ENCODE results near the gene TRIM71.
"Not testable (repeated sequence)": the region's sequence is repeated elsewhere in the genome, so short reads cannot be mapped to it uniquely, and the experiment has no call there.

Gene TRIM71

DNA sequence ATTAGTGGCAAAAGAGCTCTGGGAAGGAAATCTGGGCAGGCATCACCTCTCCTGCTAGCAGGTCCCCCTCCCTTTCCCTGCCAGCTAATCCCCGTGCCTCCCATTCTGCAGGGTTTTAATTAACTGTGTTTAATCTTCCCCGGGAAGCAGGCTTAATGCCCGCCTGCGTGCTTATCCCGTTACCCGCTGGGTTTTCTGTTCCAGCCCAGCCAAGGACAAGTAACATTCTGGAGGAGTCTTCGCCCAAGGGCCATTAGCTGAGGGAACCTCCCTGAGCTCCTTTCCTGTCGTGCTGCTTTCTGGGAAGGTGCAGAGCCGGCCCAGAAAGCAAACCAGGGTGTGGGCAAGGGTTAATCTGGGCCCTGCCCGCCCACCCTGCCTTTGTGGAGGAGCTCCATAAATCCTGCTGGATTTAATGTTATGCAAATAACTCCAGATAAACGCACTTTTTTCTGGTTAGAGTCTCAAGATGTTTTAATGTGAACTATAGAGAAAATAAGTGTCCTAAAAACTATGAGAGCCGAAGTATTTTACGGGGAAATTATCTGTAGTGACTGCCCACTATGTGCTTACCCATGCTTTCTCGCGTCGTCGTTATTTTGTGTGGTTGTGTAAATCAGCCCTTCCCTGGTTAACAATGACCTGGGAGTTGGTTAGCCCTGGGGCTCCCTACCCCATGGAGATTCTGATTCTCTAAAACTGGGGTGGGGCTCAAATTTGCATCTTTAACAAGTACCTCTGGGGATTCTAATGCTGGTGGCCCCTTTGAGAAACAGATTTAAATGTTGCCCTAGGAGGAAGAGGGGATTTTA lies 25.9 kb downstream of the TRIM71 start:
- Histone ChIP-seq H3K9ac (ENCODE audit: low read length) (no peak overlapping the region), H3K27ac (ENCODE audit: low read length, poor library complexity, severe bottlenecking) (no peak overlapping the region), H3K4me1 (ENCODE audit: control insufficient read depth, insufficient read depth, low read depth, low read length) (peaks cover 3% of the 10 kb centered on the region), H3K4me2 (ENCODE audit: low read length, poor library complexity, severe bottlenecking) (no peak overlapping the region), H2BK120ac (ENCODE audit: low read depth, low read length) (no peak overlapping the region), H4K8ac (ENCODE audit: low read length) (no peak overlapping the region), H2BK12ac (ENCODE audit: low read length in 2 of 2) (no peak overlapping the region), H3K18ac (ENCODE audit: low read depth in 1 of 2, low read length in 2 of 2) (no peak overlapping the region), H3K9me3 (ENCODE audit: control insufficient read depth, low read length) (no peaks in the 10 kb centered on the region), H2AFZ (ENCODE audit: low read depth, low read length) (no peak overlapping the region), H3K23ac (ENCODE audit: low read length in 2 of 2) (no peak overlapping the region), H3K4me3 (ENCODE audit: insufficient read depth in 1 of 2, low read depth in 1 of 2, low read length in 2 of 2) (no peak overlapping the region), H2BK5ac (ENCODE audit: low read depth, low read length, poor library complexity, severe bottlenecking) (no peak overlapping the region), H4K91ac (ENCODE audit: low read length) (no peak overlapping the region), H2BK15ac (ENCODE audit: low read depth, poor library complexity, severe bottlenecking) (no peak overlapping the region), H3K27me3 (ENCODE audit: control insufficient read depth in 1 of 2, insufficient read depth in 1 of 2, low read length in 2 of 2) (peaks cover 12 to 19% of the 10 kb centered on the region in 2 experiments), H3K36me3 (ENCODE audit: control insufficient read depth in 1 of 2, insufficient read depth in 2 of 2, low read depth in 1 of 2, low read length in 2 of 2) (no peaks in the 10 kb centered on the region), H3K14ac (ENCODE audit: low read length in 2 of 2) (no peak overlapping the region), H2AK5ac (ENCODE audit: low read length, severe bottlenecking) (no peak overlapping the region), H3K79me1 (replicated peaks; ENCODE audit: low read length, poor library complexity, severe bottlenecking) (no peaks in the 10 kb centered on the region), H3K4ac (ENCODE audit: low read depth in 1 of 2, low read length in 2 of 2) (no peak overlapping the region)
- no peak for DNase-seq
- WGBS: 42% methylated on average over 17 of the region's 17 CpGs

DNA sequence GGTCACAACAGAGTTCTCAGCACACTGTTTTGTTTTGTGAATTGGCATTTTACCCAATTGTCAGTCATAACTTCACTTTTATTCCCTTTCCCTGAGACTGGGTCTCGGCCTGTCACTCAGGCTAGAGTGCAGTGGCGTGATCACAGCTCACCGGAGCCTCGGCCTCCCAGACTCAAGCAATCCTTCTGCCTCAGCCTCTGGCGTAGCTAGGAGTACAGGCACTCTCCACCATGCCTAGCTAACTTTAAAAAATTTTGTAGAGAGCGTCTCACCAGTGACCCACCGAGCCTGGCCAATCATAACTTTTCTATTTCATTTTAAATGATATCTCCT lies 26.5 kb downstream of the TRIM71 start:
- Histone ChIP-seq H3K4me3 (ENCODE audit: insufficient read depth in 1 of 2, low read depth in 1 of 2, low read length in 2 of 2) (no peak overlapping the region), H3K9ac (ENCODE audit: low read length) (no peak overlapping the region), H3K9me3 (ENCODE audit: control insufficient read depth, low read length) (no peaks in the 10 kb centered on the region), H4K8ac (ENCODE audit: low read length) (no peak overlapping the region), H3K4ac (ENCODE audit: low read depth in 1 of 2, low read length in 2 of 2) (no peak overlapping the region), H2AFZ (ENCODE audit: low read depth, low read length) (no peak overlapping the region), H2BK15ac (ENCODE audit: low read depth, poor library complexity, severe bottlenecking) (no peak overlapping the region), H2BK5ac (ENCODE audit: low read depth, low read length, poor library complexity, severe bottlenecking) (no peak overlapping the region), H4K91ac (ENCODE audit: low read length) (no peak overlapping the region), H3K36me3 (ENCODE audit: control insufficient read depth in 1 of 2, insufficient read depth in 2 of 2, low read depth in 1 of 2, low read length in 2 of 2) (no peaks in the 10 kb centered on the region), H2BK12ac (ENCODE audit: low read length in 2 of 2) (no peak overlapping the region), H3K4me1 (ENCODE audit: control insufficient read depth, insufficient read depth, low read depth, low read length) (peaks cover 3% of the 10 kb centered on the region), H3K18ac (ENCODE audit: low read depth in 1 of 2, low read length in 2 of 2) (no peak overlapping the region), H3K79me1 (replicated peaks; ENCODE audit: low read length, poor library complexity, severe bottlenecking) (no peaks in the 10 kb centered on the region), H3K27ac (ENCODE audit: low read length, poor library complexity, severe bottlenecking) (no peak overlapping the region), H3K14ac (ENCODE audit: low read length in 2 of 2) (no peak overlapping the region), H2AK5ac (ENCODE audit: low read length, severe bottlenecking) (no peak overlapping the region), H3K27me3 (ENCODE audit: control insufficient read depth in 1 of 2, insufficient read depth in 1 of 2, low read length in 2 of 2) (peaks cover 9 to 13% of the 10 kb centered on the region in 2 experiments), H3K23ac (ENCODE audit: low read length in 2 of 2) (no peak overlapping the region), H3K4me2 (ENCODE audit: low read length, poor library complexity, severe bottlenecking) (no peak overlapping the region), H2BK120ac (ENCODE audit: low read depth, low read length) (no peak overlapping the region)
- WGBS: 84% methylated on average over 5 of the region's 7 CpGs
- no peak for DNase-seq

DNA sequence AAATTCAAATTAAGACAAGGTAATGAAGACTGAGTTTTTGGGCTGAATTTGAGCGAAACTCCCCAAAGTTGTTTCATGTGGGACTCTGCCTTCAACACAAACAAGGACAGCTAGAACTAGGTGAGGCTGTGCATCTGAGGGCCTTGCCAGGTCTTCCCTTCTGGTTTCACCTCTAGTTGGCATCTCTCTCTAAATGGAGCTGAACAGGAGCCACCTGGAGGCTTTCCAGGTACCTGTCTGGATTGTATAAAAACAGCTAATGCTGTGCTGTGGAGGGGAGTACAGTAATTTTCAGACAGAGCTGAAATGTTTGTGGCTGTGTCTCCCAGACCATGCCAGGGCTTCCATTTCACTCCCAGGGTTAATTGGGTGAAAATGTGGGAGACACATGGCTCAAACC lies 27.1 kb downstream of the TRIM71 start:
- no peaks in the 10 kb centered on the region for H3K9me3 ChIP-seq (ENCODE audit: control insufficient read depth, low read length)
- H4K91ac ChIP-seq (ENCODE audit: low read length): no peak overlapping the region
- H2BK15ac ChIP-seq (ENCODE audit: low read depth, poor library complexity, severe bottlenecking): no peak overlapping the region
- H3K36me3 ChIP-seq (ENCODE audit: control insufficient read depth in 1 of 2, insufficient read depth in 2 of 2, low read depth in 1 of 2, low read length in 2 of 2): no peaks in the 10 kb centered on the region
- no peak overlapping the region for H4K8ac ChIP-seq (ENCODE audit: low read length)
- WGBS: 100% methylated on average over 1 of the region's 1 CpG
- H3K79me1 ChIP-seq (replicated peaks; ENCODE audit: low read length, poor library complexity, severe bottlenecking): no peaks in the 10 kb centered on the region
- no peak overlapping the region for H3K18ac ChIP-seq (ENCODE audit: low read depth in 1 of 2, low read length in 2 of 2)
- H3K9ac ChIP-seq (ENCODE audit: low read length): no peak overlapping the region
- no peak for DNase-seq
- H3K4me1 ChIP-seq (ENCODE audit: control insufficient read depth, insufficient read depth, low read depth, low read length): peaks cover 3% of the 10 kb centered on the region
- H2BK5ac ChIP-seq (ENCODE audit: low read depth, low read length, poor library complexity, severe bottlenecking): no peak overlapping the region
- no peak overlapping the region for H3K23ac ChIP-seq (ENCODE audit: low read length in 2 of 2)
- H3K4me3 ChIP-seq (ENCODE audit: insufficient read depth in 1 of 2, low read depth in 1 of 2, low read length in 2 of 2): no peak overlapping the region
- H3K27me3 ChIP-seq (ENCODE audit: control insufficient read depth in 1 of 2, insufficient read depth in 1 of 2, low read length in 2 of 2): peaks cover 7 to 8% of the 10 kb centered on the region in 2 experiments
- H3K14ac ChIP-seq (ENCODE audit: low read length in 2 of 2): no peak overlapping the region
- H2AFZ ChIP-seq (ENCODE audit: low read depth, low read length): no peak overlapping the region
- no peak overlapping the region for H3K4ac ChIP-seq (ENCODE audit: low read depth in 1 of 2, low read length in 2 of 2)
- no peak overlapping the region for H2AK5ac ChIP-seq (ENCODE audit: low read length, severe bottlenecking)
- H3K27ac ChIP-seq (ENCODE audit: low read length, poor library complexity, severe bottlenecking): no peak overlapping the region
- H3K4me2 ChIP-seq (ENCODE audit: low read length, poor library complexity, severe bottlenecking): no peak overlapping the region
- no peak overlapping the region for H2BK12ac ChIP-seq (ENCODE audit: low read length in 2 of 2)
- H2BK120ac ChIP-seq (ENCODE audit: low read depth, low read length): no peak overlapping the region

DNA sequence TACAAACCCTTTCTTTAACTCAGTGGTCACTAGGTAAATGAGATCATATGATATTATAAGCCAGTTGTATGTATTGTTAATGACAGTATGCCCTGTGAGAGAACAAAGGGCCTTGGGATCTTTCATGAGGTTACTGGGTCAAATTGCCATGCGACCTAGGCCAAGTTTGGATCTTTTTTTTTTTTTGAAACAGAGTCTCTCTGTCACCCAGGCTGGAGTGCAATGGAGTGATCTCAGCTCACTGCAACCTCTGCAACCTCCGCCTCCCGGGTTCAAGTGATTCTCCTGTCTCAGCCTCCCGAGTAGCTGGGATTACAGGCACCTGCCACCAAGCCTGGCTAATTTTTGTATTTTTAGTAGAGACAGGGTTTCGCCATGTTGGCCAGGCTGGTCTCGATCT lies 27.7 kb downstream of the TRIM71 start:
- H3K36me3 ChIP-seq (ENCODE audit: control insufficient read depth in 1 of 2, insufficient read depth in 2 of 2, low read depth in 1 of 2, low read length in 2 of 2); H3K23ac ChIP-seq (ENCODE audit: low read length in 2 of 2); H2AFZ ChIP-seq (ENCODE audit: low read depth, low read length); H3K27ac ChIP-seq (ENCODE audit: low read length, poor library complexity, severe bottlenecking); H3K18ac ChIP-seq (ENCODE audit: low read depth in 1 of 2, low read length in 2 of 2); H3K4me1 ChIP-seq (ENCODE audit: control insufficient read depth, insufficient read depth, low read depth, low read length); H3K4me3 ChIP-seq (ENCODE audit: insufficient read depth in 1 of 2, low read depth in 1 of 2, low read length in 2 of 2); H2BK5ac ChIP-seq (ENCODE audit: low read depth, low read length, poor library complexity, severe bottlenecking); H2AK5ac ChIP-seq (ENCODE audit: low read length, severe bottlenecking); H2BK15ac ChIP-seq (ENCODE audit: low read depth, poor library complexity, severe bottlenecking); H3K9me3 ChIP-seq (ENCODE audit: control insufficient read depth, low read length); H3K79me1 ChIP-seq (replicated peaks; ENCODE audit: low read length, poor library complexity, severe bottlenecking); H3K14ac ChIP-seq (ENCODE audit: low read length in 2 of 2); H4K8ac ChIP-seq (ENCODE audit: low read length); DNase-seq; H3K4ac ChIP-seq (ENCODE audit: low read depth in 1 of 2, low read length in 2 of 2); H2BK120ac ChIP-seq (ENCODE audit: low read depth, low read length); H3K9ac ChIP-seq (ENCODE audit: low read length); H2BK12ac ChIP-seq (ENCODE audit: low read length in 2 of 2); H3K27me3 ChIP-seq (ENCODE audit: control insufficient read depth in 1 of 2, insufficient read depth in 1 of 2, low read length in 2 of 2); H4K91ac ChIP-seq (ENCODE audit: low read length); H3K4me2 ChIP-seq (ENCODE audit: low read length, poor library complexity, severe bottlenecking): not testable (repeated sequence)
- 89% methylated on average over 6 of the region's 6 CpGs for WGBS
